H1 (cell line): Measurements from ENCODE around the gene LMAN2. TPM values are rescaled to one million over a fixed set of nuclear protein-coding genes. Genes with fewer than 3 reads are reported as not detected.

Experiments
- CTCF ChIA-PET: fragments of 300-600 bp; sonication (Branson Sonifier 250); formaldehyde crosslinking; loops from one replicate; lab custom pipeline; 2021; ENCODE audit not compliant: partially characterized antibody; lab: Charles Lee
- POLR2A ChIA-PET: fragments of 300-600 bp; sonication (Branson Sonifier 250); formaldehyde crosslinking; loops from one replicate; lab custom pipeline; 2021; ENCODE audit warnings: inconsistent platforms; ENCODE audit not compliant: partially characterized antibody; lab: Charles Lee
- DNase-seq, 2 experiments: peaks; one replicate each; pipeline versions ENCODE4 v3.0.0 to v3.0.0-alpha.2; 2010 to 2022; ENCODE audit warnings: low spot score in 2 of 2, low read depth in 1 of 2, mixed read lengths in 1 of 2
- FAIRE-seq: peaks from 2 replicates; lab custom pipeline; 2011; peaks lifted over from hg19 to GRCh38; lab: Jason Lieb, UNC
- H2AFZ ChIP-seq: 2 replicates; pipeline ENCODE4 v1.8.1; 2012; ENCODE audit warnings: low read length, inconsistent platforms
- H2AK5ac ChIP-seq: 2 replicates; pipeline ENCODE4 v1.6.1; 2013; ENCODE audit warnings: low read depth, low read length
- H2BK120ac ChIP-seq: replicated peaks from 2 replicates; pipeline ENCODE3; 2013; ENCODE audit warnings: low read depth, low read length, inconsistent platforms
- H2BK12ac ChIP-seq: 2 replicates; pipeline ENCODE4 v1.6.1; 2013; ENCODE audit warnings: low read depth, low read length
- H2BK15ac ChIP-seq: 2 replicates; pipeline ENCODE4 v1.6.1; 2013; ENCODE audit warnings: low read length
- H2BK20ac ChIP-seq: 2 replicates; pipeline ENCODE4 v1.6.1; 2013; ENCODE audit warnings: low read length
- H2BK5ac ChIP-seq: 2 replicates; pipeline ENCODE4 v1.6.1; 2013; ENCODE audit warnings: low read depth, low read length
- H3K14ac ChIP-seq: 2 replicates; pipeline ENCODE4 v1.6.1; 2013; ENCODE audit warnings: inconsistent platforms; ENCODE audit not compliant: insufficient read length
- H3K18ac ChIP-seq: 2 replicates; pipeline ENCODE4 v1.6.1; 2013; ENCODE audit warnings: low read length; ENCODE audit errors: extremely low read depth
- H3K23ac ChIP-seq: 2 replicates; pipeline ENCODE4 v1.6.1; 2013; ENCODE audit warnings: inconsistent platforms; ENCODE audit not compliant: insufficient read length
- H3K23me2 ChIP-seq: 2 replicates; pipeline ENCODE4 v1.6.1; 2013; ENCODE audit warnings: low read depth, low read length
- H3K27ac ChIP-seq: 2 replicates; pipeline ENCODE4 v1.6.1; 2011; ENCODE audit warnings: low read depth, low read length, inconsistent platforms
- H3K27me3 ChIP-seq, 4 experiments: replicated peaks in 1 of 4; 1 replicate in 1 of 4; 2 replicates in 3 of 4; pipeline versions ENCODE4 v1.6.1 to v1.8.1; 2011 to 2013; ENCODE audit warnings: low read length in 3 of 4, mild to moderate bottlenecking in 3 of 4, inconsistent platforms in 2 of 4, mixed read lengths in 2 of 4, moderate library complexity in 1 of 4; ENCODE audit not compliant: control insufficient read depth in 3 of 4, insufficient read depth in 3 of 4; ENCODE audit errors: extremely low read depth in 1 of 4
- H3K36me3 ChIP-seq, 4 experiments: 2 replicates each; pipeline versions ENCODE4 v1.6.1 to v1.8.1; 2011 to 2013; ENCODE audit warnings: mild to moderate bottlenecking in 4 of 4, low read length in 3 of 4, moderate library complexity in 2 of 4, control low read depth in 1 of 4, inconsistent platforms in 1 of 4; ENCODE audit not compliant: insufficient read depth in 4 of 4, control insufficient read depth in 2 of 4
- H3K4ac ChIP-seq: replicated peaks from 2 replicates; pipeline ENCODE3; 2013; ENCODE audit warnings: low read length, low read depth, mixed read lengths, inconsistent platforms; ENCODE audit not compliant: insufficient read length
- H3K4me1 ChIP-seq, 4 experiments: replicated peaks in 1 of 4; 1 replicate in 1 of 4; 2 replicates in 3 of 4; pipeline versions ENCODE4 v1.6.1 to v1.8.1; 2011 to 2013; ENCODE audit warnings: low read length in 3 of 4, inconsistent platforms in 2 of 4, mixed read lengths in 1 of 4; ENCODE audit not compliant: insufficient read depth in 4 of 4, control insufficient read depth in 3 of 4
- H3K4me2 ChIP-seq, 2 experiments: 2 replicates each; pipeline versions ENCODE4 v1.6.1 to v1.8.1; 2011 to 2013; ENCODE audit warnings: low read depth in 2 of 2, low read length in 2 of 2, control low read depth in 1 of 2, inconsistent platforms in 1 of 2, mild to moderate bottlenecking in 1 of 2; ENCODE audit not compliant: insufficient read depth in 1 of 2
- H3K4me3 ChIP-seq, 4 experiments: fragments of 200-600, 300-600 bp in 1 of 4; sonication (generic), shearing (Covaris generic), sonication (Bioruptor Twin) in 1 of 4; 2 replicates each; pipeline versions ENCODE4 v1.5.1 to v1.8.1; 2011 to 2016; ENCODE audit warnings: low read length in 4 of 4, low read depth in 3 of 4, control low read depth in 2 of 4, inconsistent platforms in 2 of 4, mild to moderate bottlenecking in 2 of 4, mixed read lengths in 1 of 4, moderate library complexity in 1 of 4; ENCODE audit not compliant: insufficient read depth in 2 of 4; ENCODE audit errors: extremely low read depth in 1 of 4
- H3K56ac ChIP-seq: replicated peaks from 2 replicates; pipeline ENCODE3; 2013; ENCODE audit warnings: low read depth, mild to moderate bottlenecking, mixed read lengths, low read length, inconsistent platforms; ENCODE audit not compliant: insufficient read length
- H3K79me1 ChIP-seq: 2 replicates; pipeline ENCODE4 v1.6.1; 2013; ENCODE audit warnings: low read depth, low read length, control low read depth
- H3K79me2 ChIP-seq, 2 experiments: 2 replicates each; pipeline versions ENCODE4 v1.6.1 to v1.8.1; 2012 to 2013; ENCODE audit warnings: low read length in 2 of 2, mild to moderate bottlenecking in 2 of 2, inconsistent platforms in 1 of 2; ENCODE audit not compliant: insufficient read depth in 2 of 2, control insufficient read depth in 1 of 2
- H3K9ac ChIP-seq, 4 experiments: replicated peaks in 1 of 4; 1 replicate in 1 of 4; 2 replicates in 3 of 4; pipeline versions ENCODE4 v1.6.1 to v1.8.1; 2011 to 2013; ENCODE audit warnings: low read depth in 3 of 4, low read length in 3 of 4, control low read depth in 2 of 4, mild to moderate bottlenecking in 2 of 4, moderate library complexity in 2 of 4, inconsistent platforms in 1 of 4; ENCODE audit errors: extremely low read depth in 1 of 4
- H3K9me3 ChIP-seq, 2 experiments: 2 replicates each; pipeline versions ENCODE4 v1.6.1 to v1.8.1; 2012 to 2013; ENCODE audit warnings: mild to moderate bottlenecking in 2 of 2, moderate library complexity in 2 of 2, control low read depth in 1 of 2, inconsistent platforms in 1 of 2, low read depth in 1 of 2, low read length in 1 of 2, mixed read lengths in 1 of 2; ENCODE audit not compliant: insufficient read depth in 2 of 2
- H4K20me1 ChIP-seq, 2 experiments: replicated peaks in 1 of 2; 2 replicates each; pipeline versions ENCODE3 to v1.8.1; 2011 to 2013; ENCODE audit warnings: inconsistent platforms in 2 of 2, low read length in 2 of 2, mild to moderate bottlenecking in 1 of 2; ENCODE audit not compliant: insufficient read depth in 2 of 2, control insufficient read depth in 1 of 2
- H4K5ac ChIP-seq: 2 replicates; pipeline ENCODE4 v1.6.1; 2013; ENCODE audit warnings: low read length, low read depth, mixed read lengths, inconsistent platforms; ENCODE audit not compliant: insufficient read length
- H4K8ac ChIP-seq: 2 replicates; pipeline ENCODE4 v1.8.0; 2013; ENCODE audit warnings: mild to moderate bottlenecking, moderate library complexity, low read length, inconsistent platforms; ENCODE audit not compliant: insufficient read depth; ENCODE audit errors: extremely low read depth
- H4K91ac ChIP-seq: replicated peaks from 2 replicates; pipeline ENCODE3; 2013; ENCODE audit warnings: low read length, mixed read lengths, inconsistent platforms; ENCODE audit not compliant: insufficient read length
- BCL11A ChIP-seq, 2 experiments: IDR thresholded peaks; one replicate each; pipeline ENCODE4 v1.6.1; 2011; ENCODE audit warnings: low read depth in 2 of 2, low read length in 2 of 2, mild to moderate bottlenecking in 2 of 2
- FOSL1 ChIP-seq: IDR thresholded peaks from 2 replicates; pipeline ENCODE4 v1.6.1; 2011; ENCODE audit warnings: mild to moderate bottlenecking, low read depth, low read length, moderate library complexity; ENCODE audit not compliant: insufficient read depth
- NRF1 ChIP-seq: IDR thresholded peaks from 2 replicates; pipeline ENCODE4 v1.6.1; 2011; ENCODE audit warnings: mild to moderate bottlenecking, low read depth, low read length, improper control_type of control experiment
- PHF8 ChIP-seq: fragments of 200-600 bp; sonication (generic); conservative IDR thresholded peaks from 2 replicates; pipeline ENCODE4 v1.7.1; 2012; ENCODE audit warnings: low read depth, mild to moderate bottlenecking, inconsistent platforms, low read length, moderate library complexity
- SIX5 ChIP-seq: IDR thresholded peaks from 2 replicates; pipeline ENCODE4 v1.6.1; 2011; ENCODE audit warnings: mild to moderate bottlenecking, low read depth, low read length
- SP2 ChIP-seq: IDR thresholded peaks from 2 replicates; pipeline ENCODE4 v1.6.1; 2012; ENCODE audit warnings: mild to moderate bottlenecking, low read length, inconsistent platforms
- SP4 ChIP-seq: IDR thresholded peaks from 2 replicates; pipeline ENCODE4 v1.6.1; 2012; ENCODE audit warnings: low read length, inconsistent platforms
- WGBS, 2 experiments: shearing (Covaris generic) in 1 of 2; methylation state at CpG; one replicate each; pipeline versions ENCODE4 v1.1.6 to v1.1.7; 2013 to 2015; ENCODE audit warnings: low lambda C conversion rate in 2 of 2, mixed read lengths in 2 of 2, inconsistent platforms in 1 of 2, low coverage in 1 of 2, missing lambda C conversion rate in 1 of 2; ENCODE audit not compliant: insufficient replicate concordance in 2 of 2, insufficient coverage in 1 of 2, insufficient read length in 1 of 2; ENCODE audit errors: extremely low coverage in 1 of 2, missing lambda C conversion rate in 1 of 2; 5-methylcytosine and 5-hydroxymethylcytosine counted together
- long read RNA-seq, 2 experiments: library from RNA in 1 of 2; library from capped mRNA in 1 of 2; stranded (forward); transcript quantifications; one replicate each; pipeline ENCODE4 v2.0.0, GENCODE V29; 2021; ENCODE audit warnings: inconsistent platforms in 1 of 2
- polyA minus RNA-seq, 3 experiments: library from RNA; depleted of rRNA, polyadenylated mRNA; stranded (reverse); fragments of >200 nt; gene quantifications; 1 replicate in 2 of 3; 2 replicates in 1 of 3; pipeline ENCODE4 v1.2.3, GENCODE V29; 2011
- polyA plus RNA-seq, 7 experiments: library from polyadenylated mRNA; depleted of rRNA in 3 of 7; stranded (reverse) in 5 of 7; unstranded in 2 of 7; fragments of >200 nt in 5 of 7; fragments of 200-250 nt in 2 of 7; gene quantifications; 1 replicate in 5 of 7; 2 replicates in 1 of 7; 4 replicates in 1 of 7; pipeline versions ENCODE4 v1.2.1 to v1.2.3, GENCODE V29; 2011 to 2013; ENCODE audit warnings: missing spikeins in 2 of 7, mixed read lengths in 2 of 7
- total RNA-seq: library from RNA; stranded (reverse); fragmentation: NEBNext Ultra II Directional; extraction: Animal tissue kit (Norgen Biotek cat#: 25700); gene quantifications from 2 replicates; pipeline ENCODE4 v1.2.1, GENCODE V29; 2021

The LMAN2 gene
- 116 and 119 TPM in 2 replicates for total RNA-seq
- 225 and 357 TPM in 2 replicates for polyA plus RNA-seq (2011; rRNA removed)
- 233 TPM for polyA plus RNA-seq (2011; cell fraction: cytosol; rRNA removed)
- polyA plus RNA-seq (2011; cell fraction: nucleus; rRNA removed) = 287 TPM
- 71.3 to 172 TPM (median 159 TPM) in 4 replicates for polyA plus RNA-seq (2012, experiment 1 of 2)
- polyA plus RNA-seq (2012, experiment 2 of 2) = 312 TPM
- 320 TPM for polyA plus RNA-seq (2013, experiment 1 of 2)
- polyA plus RNA-seq (2013, experiment 2 of 2) = 368 TPM
- polyA minus RNA-seq (2011; rRNA and poly(A)+ RNA removed) = 177 and 184 TPM in 2 replicates
- polyA minus RNA-seq (2011; cell fraction: cytosol; rRNA and poly(A)+ RNA removed) = 176 TPM
- polyA minus RNA-seq (2011; cell fraction: nucleus; rRNA and poly(A)+ RNA removed) = 115 TPM
- long read RNA-seq, experiment 1, transcript LMAN2-201 (8 exons, 1,800 nt) = major isoform, 90 of 113 reads
- long read RNA-seq, experiment 1, partial matches to known transcripts = 15 of 113 reads
- long read RNA-seq, experiment 1, other reads (novel, unspliced or antisense) = 5 of 113 reads
- long read RNA-seq, experiment 2, transcript LMAN2-204 (2 exons, 562 nt) = minor isoform, 6 of 191 reads
- long read RNA-seq, experiment 2, transcript LMAN2-201 (8 exons, 1,800 nt) = major isoform, 157 of 191 reads
- long read RNA-seq, experiment 2, partial matches to known transcripts = 0 of 191 reads
- long read RNA-seq, experiment 2, other reads (novel, unspliced or antisense) = 25 of 191 reads

- H3K27ac ChIP-seq = peak within 1 kb of the TSS; percentile 94
- H3K36me3 ChIP-seq = peaks cover 0 to 7% (median 4%) of the 10 kb centered on the region in 4 experiments; a peak in 4 of 8 replicates
- no peak within 1 kb of the TSS for H2BK120ac ChIP-seq
- no peak within 1 kb of the TSS for H2BK20ac ChIP-seq
- H3K23ac ChIP-seq = no peak within 1 kb of the TSS
- no peak for FAIRE-seq
- H3K9ac ChIP-seq = peak within 1 kb of the TSS in 3 of 4 experiments; percentile 94; a peak in 6 of 7 replicates
- WGBS, 2 experiments = 8% methylated on average over 53 of the region's 55 CpGs; no CpG with 5 or more reads in 1 of the 2 experiments
- H3K79me1 ChIP-seq = peaks cover 18% of the 10 kb centered on the region
- H3K23me2 ChIP-seq = peaks cover 8% of the 10 kb centered on the region
- 0 out of 7 replicates have a peak, but pooled peaks cover 0 to 5% (median 0%) of the 10 kb centered on the region in 4 experiments for H3K27me3 ChIP-seq
- ChIA-PET POLR2A (interaction anchor here (0.9 to 8.1 kb wide), 21 partner anchors 9 to 146 kb away, joined by 3 to 66 read pairs (median 5); partner anchors contain the start of genes GRK6 and PDLIM7), CTCF (interaction anchor here (0.6 to 11.2 kb wide), 15 partner anchors 10 to 931 kb away, joined by 3 to 142 read pairs (median 7); no protein-coding TSS in a partner anchor)
- H3K18ac ChIP-seq = peak within 1 kb of the TSS; percentile 81; the same call in 1 of the 2 replicates
- peaks cover 15 to 45% of the 10 kb centered on the region in 2 experiments for H3K79me2 ChIP-seq
- peak within 1 kb of the TSS; percentile 68; the same call in 1 of the 2 replicates for H2AK5ac ChIP-seq
- no peak within 1 kb of the TSS; the same call in 1 of the 2 replicates for H2BK15ac ChIP-seq
- peak within 1 kb of the TSS; percentile 90 to 94 for H3K4me2 ChIP-seq
- H3K9me3 ChIP-seq = no peaks in the 10 kb centered on the region
- DNase-seq = peak; percentile 80 to 90
- H4K20me1 ChIP-seq = peaks cover 5% of the 10 kb centered on the region in 2 experiments
- H3K4me3 ChIP-seq = peak within 1 kb of the TSS; percentile 80 to 100 (median 94)
- H4K91ac ChIP-seq = peak within 1 kb of the TSS; percentile 75
- H3K56ac ChIP-seq = peak within 1 kb of the TSS; percentile 75
- H2AFZ ChIP-seq = peak within 1 kb of the TSS; percentile 97
- peak within 1 kb of the TSS; percentile 98; the same call in 1 of the 2 replicates for H4K8ac ChIP-seq
- peak within 1 kb of the TSS; percentile 60 for H2BK12ac ChIP-seq
- H4K5ac ChIP-seq = peak within 1 kb of the TSS; percentile 77
- no peak within 1 kb of the TSS for H3K14ac ChIP-seq
- peaks cover 0 to 13% (median 4%) of the 10 kb centered on the region in 4 experiments; a peak in 3 of 7 replicates for H3K4me1 ChIP-seq
- peak within 1 kb of the TSS; percentile 82 for H2BK5ac ChIP-seq
- H3K4ac ChIP-seq = peak within 1 kb of the TSS; percentile 36
- TF ChIP-seq SIX5 = peak; percentile 77
- no peak for TF ChIP-seq NRF1
- TF ChIP-seq PHF8 = peak; percentile 84
- TF ChIP-seq SP4 = peak; percentile 95
- no peak for TF ChIP-seq BCL11A (IDR thresholded peaks at IDR 0.05; ENCODE audit: low read depth in 2 of 2, low read length in 2 of 2)
- no peak for TF ChIP-seq FOSL1
- peak; percentile 75 for TF ChIP-seq SP2
Observed at GRCh38 chr5:177351392-177352329, at the start of gene LMAN2. TSS of gene LMAN2 (minus strand) at chr5:177351668. CDS start at chr5:177351647, 21 bp downstream.
